Naive thymus-derived CD4-positive, alpha-beta T cell (primary cell): ENCODE data around the gene POLR2M. TPM values are rescaled to one million over a fixed set of nuclear protein-coding genes. Genes with fewer than 3 reads are reported as not detected.

Experiments
- ATAC-seq: fragments of 150-1000 bp; cut with Tn5 transposase; 2 replicates; pipeline ENCODE4 v1.10.0; 2021; ENCODE audit warnings: mild to moderate bottlenecking, moderate library complexity
- CTCF ChIA-PET: fragments of 350-600 bp; sonication (Branson Sonifier 250); formaldehyde crosslinking; loops from one replicate; lab custom pipeline; 2021; ENCODE audit warnings: antibody characterized with exemption; lab: Charles Lee
- POLR2A ChIA-PET: fragments of 350-600 bp; sonication (Branson Sonifier 250); formaldehyde crosslinking; loops from one replicate; lab custom pipeline; 2021; ENCODE audit warnings: antibody characterized with exemption, inconsistent platforms; lab: Charles Lee
- DNase-seq, 9 donors: peaks; one replicate each; pipeline versions ENCODE4 v3.0.0 to v3.0.0-alpha.2; 2020 to 2022; ENCODE audit warnings: mixed read lengths in 1 of 9
- H3K27ac ChIP-seq: one replicate; pipeline ENCODE4 v1.7.0; 2013; ENCODE audit warnings: mild to moderate bottlenecking, low read depth, low read length, moderate library complexity
- H3K27me3 ChIP-seq, 2 donors: one replicate each; pipeline ENCODE4 v1.7.0; 2013; ENCODE audit warnings: low read length in 2 of 2, mild to moderate bottlenecking in 2 of 2, moderate library complexity in 2 of 2; ENCODE audit not compliant: control insufficient read depth in 2 of 2, insufficient read depth in 2 of 2
- H3K36me3 ChIP-seq, 3 experiments: 1 replicate in 2 of 3; 2 replicates in 1 of 3; pipeline ENCODE4 v1.7.0; 2013; ENCODE audit warnings: low read length in 3 of 3, mild to moderate bottlenecking in 3 of 3, moderate library complexity in 1 of 3; ENCODE audit not compliant: insufficient read depth in 3 of 3, control insufficient read depth in 2 of 3
- H3K4me1 ChIP-seq, 2 donors: one replicate each; pipeline ENCODE4 v1.7.0; 2013; ENCODE audit warnings: low read length in 2 of 2, mild to moderate bottlenecking in 2 of 2, moderate library complexity in 1 of 2; ENCODE audit not compliant: control insufficient read depth in 2 of 2, insufficient read depth in 2 of 2
- H3K4me3 ChIP-seq: 2 replicates; pipeline ENCODE4 v1.7.0; 2013; ENCODE audit warnings: mild to moderate bottlenecking, low read length
- H3K9me3 ChIP-seq, 3 experiments: 1 replicate in 2 of 3; 2 replicates in 1 of 3; pipeline ENCODE4 v1.7.0; 2013; ENCODE audit warnings: low read length in 3 of 3; ENCODE audit not compliant: control insufficient read depth in 2 of 3
- H3K27ac Mint-ChIP-seq, 9 donors: one replicate each; pipeline ENCODE4 v1.8.0; 2020 to 2022; ENCODE audit warnings: mixed read lengths in 9 of 9, mild to moderate bottlenecking in 8 of 9, moderate library complexity in 5 of 9, inconsistent platforms in 2 of 9
- H3K27me3 Mint-ChIP-seq, 5 donors: one replicate each; pipeline ENCODE4 v1.8.0; 2021 to 2022; ENCODE audit warnings: mixed read lengths in 5 of 5, mild to moderate bottlenecking in 1 of 5
- H3K36me3 Mint-ChIP-seq, 5 donors: one replicate each; pipeline ENCODE4 v1.8.0; 2020 to 2022; ENCODE audit warnings: mixed read lengths in 5 of 5, mild to moderate bottlenecking in 3 of 5, inconsistent platforms in 1 of 5
- H3K4me1 Mint-ChIP-seq, 7 donors: one replicate each; pipeline ENCODE4 v1.8.0; 2020 to 2022; ENCODE audit warnings: mixed read lengths in 7 of 7, mild to moderate bottlenecking in 3 of 7, inconsistent platforms in 1 of 7
- H3K4me3 Mint-ChIP-seq, 10 donors: one replicate each; pipeline ENCODE4 v1.8.0; 2020 to 2022; ENCODE audit warnings: mild to moderate bottlenecking in 10 of 10, mixed read lengths in 10 of 10, moderate library complexity in 6 of 10, inconsistent platforms in 2 of 10
- H3K9me3 Mint-ChIP-seq, 11 donors: one replicate each; pipeline ENCODE4 v1.8.0; 2020 to 2022; ENCODE audit warnings: mixed read lengths in 11 of 11, mild to moderate bottlenecking in 4 of 11, inconsistent platforms in 1 of 11, moderate library complexity in 1 of 11
- intact Hi-C, 2 donors: fragments of 100-400 bp; cut with micrococcal nuclease; formaldehyde crosslinking; loops; one replicate each; pipeline ENCODE4 v1.15.1; 2023
- polyA plus RNA-seq, 2 donors: library from polyadenylated mRNA; unstranded; fragments of 300-500 nt; fragmentation: Illumina TruSeq; gene quantifications; one replicate each; pipeline ENCODE4 v1.2.3, GENCODE V29; 2021
- total RNA-seq, 6 experiments: library from RNA in 5 of 6; stranded (reverse) in 5 of 6; gene quantifications; 1 replicate in 5 of 6; 2 replicates in 1 of 6; pipeline ENCODE4 v1.2.3 and lab custom pipeline; 2021 to 2026

The POLR2M gene
- total and polyA plus RNA-seq, 7 experiments from 2014 or later, result 60.4 to 105 (median 74.9) TPM

DNA sequence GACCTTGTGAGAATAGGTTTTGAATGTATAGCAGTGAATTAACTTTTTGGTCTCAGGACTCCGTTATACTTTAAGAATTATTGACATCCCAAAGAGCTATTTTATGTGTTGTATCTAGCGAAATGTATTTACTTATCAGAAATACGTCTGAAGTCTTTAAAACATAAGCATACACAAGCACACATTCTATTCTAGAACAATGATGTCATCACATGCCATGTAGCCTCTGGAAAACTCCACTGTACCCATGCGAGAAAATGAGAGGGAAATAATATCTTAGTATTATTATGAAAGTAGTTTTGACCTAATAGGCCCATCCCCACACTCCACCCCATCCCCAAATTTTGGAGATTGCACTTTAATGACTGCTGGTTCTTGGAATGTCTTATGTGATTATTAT, 1.5 kb downstream of the POLR2M start:
- H3K27ac ChIP-seq, result peak overlapping the region; percentile 92
- peaks cover 7 to 40% (median 28%) of the 10 kb centered on the region in 3 experiments for H3K36me3 ChIP-seq
- no peaks in the 10 kb centered on the region for H3K27me3 ChIP-seq
- intact Hi-C loops, result loop anchor here (5.0 to 10.0 kb wide), 7 partner anchors 146 to 1716 kb away; partner anchors contain the start of genes ZNF280D (in 2 of the 2), NEDD4 (in 1 of the 2), RFX7 (in 1 of the 2) and SLTM (in 1 of the 2)
- peak overlapping the region in 8 of 9 donors; percentile 89 to 99 (median 97) for H3K27ac Mint-ChIP-seq
- no peak for DNase-seq
- peaks cover 17 to 35% of the 10 kb centered on the region in 2 donors for H3K4me1 ChIP-seq
- ATAC-seq, result no peak
- CTCF ChIA-PET, result interaction anchor here (1.8 to 2.9 kb wide), 3 partner anchors 25 to 153 kb away, joined by 7 to 10 read pairs (median 7); no protein-coding TSS in a partner anchor
- H3K36me3 Mint-ChIP-seq, result peaks cover 15 to 26% (median 20%) of the 10 kb centered on the region in 5 donors
- H3K9me3 Mint-ChIP-seq, result no peaks in the 10 kb centered on the region
- no peaks in the 10 kb centered on the region for H3K27me3 Mint-ChIP-seq
- H3K4me3 Mint-ChIP-seq, result peak overlapping the region; percentile 83 to 93 (median 89)
- POLR2A ChIA-PET, result interaction anchor here (0.6 to 3.2 kb wide), 3 partner anchors 69 to 121 kb away, joined by 3 to 24 read pairs (median 3); no protein-coding TSS in a partner anchor
- H3K9me3 ChIP-seq, result no peaks in the 10 kb centered on the region
- H3K4me3 ChIP-seq, result peak overlapping the region; percentile 88
- peaks cover 56 to 93% (median 89%) of the 10 kb centered on the region in 7 donors for H3K4me1 Mint-ChIP-seq

DNA sequence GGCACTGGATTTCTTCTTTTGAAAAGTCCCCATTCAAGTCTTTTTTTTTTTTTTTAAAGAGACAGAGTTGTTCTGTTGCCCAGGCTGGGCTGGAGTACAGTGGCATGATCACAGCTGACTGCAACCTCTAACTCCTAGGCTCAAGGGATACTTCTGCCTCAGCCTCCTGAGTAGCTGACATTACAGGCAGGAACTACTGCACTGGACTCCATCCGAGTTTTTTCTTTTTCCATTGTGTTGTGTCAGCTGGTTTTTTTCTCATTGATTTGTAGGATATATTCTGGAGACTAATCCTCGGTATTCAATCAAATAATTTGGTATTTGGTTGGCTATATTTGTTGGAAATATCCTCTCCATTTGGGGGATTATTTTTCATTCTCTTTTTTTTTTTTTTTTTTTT, 11.8 kb downstream of the POLR2M start:
- H3K36me3 Mint-ChIP-seq, result peaks cover 11 to 63% (median 36%) of the 10 kb centered on the region in 5 donors
- Histone ChIP-seq H3K36me3 (peaks cover 0 to 22% (median 0%) of the 10 kb centered on the region in 3 experiments), H3K4me1 (no peaks in the 10 kb centered on the region), H3K27ac (no peak overlapping the region), H3K9me3 (no peaks in the 10 kb centered on the region), H3K27me3 (no peaks in the 10 kb centered on the region), H3K4me3 (no peak overlapping the region)
- ChIA-PET CTCF (interaction anchor here (1.0 kb wide), 1 partner anchor 15 kb away, joined by 3 read pairs; no protein-coding TSS in a partner anchor), POLR2A (no interaction called here)
- no peaks in the 10 kb centered on the region for H3K27me3 Mint-ChIP-seq
- peaks cover 5 to 21% (median 12%) of the 10 kb centered on the region in 7 donors for H3K4me1 Mint-ChIP-seq
- ATAC-seq (no peak), DNase-seq (no peak)
- intact Hi-C loops, result no loop called here
- H3K9me3 Mint-ChIP-seq, result peaks cover 0 to 4% (median 0%) of the 10 kb centered on the region in 11 donors
- no peak overlapping the region for H3K27ac Mint-ChIP-seq
- H3K4me3 Mint-ChIP-seq, result no peak overlapping the region

DNA sequence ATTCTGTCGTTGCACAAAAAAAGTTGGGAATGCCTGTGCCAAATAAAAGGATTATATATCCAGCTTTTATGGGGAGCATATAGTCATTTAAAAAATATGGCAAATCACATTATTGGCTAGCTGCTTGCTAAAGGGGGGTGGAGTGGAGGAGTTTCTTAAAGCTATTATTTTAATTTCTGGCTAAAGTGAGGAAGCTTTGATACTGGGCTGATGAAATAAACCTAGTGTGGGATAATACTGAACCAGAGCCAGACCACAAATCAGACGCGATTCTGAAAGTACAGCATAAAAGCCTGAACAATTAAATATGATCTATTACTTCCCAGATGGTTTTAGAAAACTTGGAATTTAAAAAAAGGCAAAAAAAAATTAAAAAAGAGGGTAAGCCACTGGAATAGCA, 14.4 kb downstream of the POLR2M start:
- H3K4me1 Mint-ChIP-seq, result peaks cover 0 to 7% (median 3%) of the 10 kb centered on the region in 7 donors
- H3K9me3 Mint-ChIP-seq, result peaks cover 0 to 10% (median 0%) of the 10 kb centered on the region in 11 donors
- ChIA-PET CTCF (interaction anchor here (1.7 kb wide), 1 partner anchor 11 kb away, joined by 9 read pairs; no protein-coding TSS in a partner anchor), POLR2A (interaction anchor here (0.9 to 1.5 kb wide), 2 partner anchors 8 to 14 kb away, joined by 3 read pairs; no protein-coding TSS in a partner anchor)
- H3K27ac ChIP-seq, result no peak overlapping the region
- intact Hi-C loops, result no loop called here
- H3K27me3 ChIP-seq, result no peaks in the 10 kb centered on the region
- no peak overlapping the region for H3K4me3 ChIP-seq
- no peak overlapping the region for H3K27ac Mint-ChIP-seq
- ATAC-seq, result no peak
- peaks cover 0 to 11% (median 0%) of the 10 kb centered on the region in 3 experiments for H3K36me3 ChIP-seq
- no peaks in the 10 kb centered on the region for H3K4me1 ChIP-seq
- no peaks in the 10 kb centered on the region for H3K9me3 ChIP-seq
- DNase-seq, result no peak
- H3K36me3 Mint-ChIP-seq, result peaks cover 13 to 62% (median 40%) of the 10 kb centered on the region in 5 donors
- H3K27me3 Mint-ChIP-seq, result no peaks in the 10 kb centered on the region
- H3K4me3 Mint-ChIP-seq, result no peak overlapping the region

DNA sequence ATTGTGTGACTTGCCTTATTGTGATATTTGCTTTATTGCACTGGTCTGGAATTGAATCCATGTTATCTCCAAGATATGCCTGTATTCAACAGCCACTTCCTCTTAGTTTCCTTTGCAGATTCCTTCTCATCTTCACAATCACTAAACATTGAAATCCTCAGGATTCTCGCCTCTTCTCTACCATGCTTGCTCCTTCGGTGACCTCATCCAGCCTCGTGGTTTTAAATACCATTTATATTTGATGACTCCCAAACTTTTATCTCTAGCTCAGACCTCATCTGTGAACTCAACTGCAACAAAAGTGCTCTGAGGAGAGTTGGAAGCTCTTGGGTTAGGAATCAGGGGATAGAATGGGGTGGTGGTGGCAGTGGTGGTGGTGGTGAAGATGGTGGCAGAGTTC, 19.9 kb downstream of the POLR2M start:
- POLR2A ChIA-PET, result no interaction called here

DNA sequence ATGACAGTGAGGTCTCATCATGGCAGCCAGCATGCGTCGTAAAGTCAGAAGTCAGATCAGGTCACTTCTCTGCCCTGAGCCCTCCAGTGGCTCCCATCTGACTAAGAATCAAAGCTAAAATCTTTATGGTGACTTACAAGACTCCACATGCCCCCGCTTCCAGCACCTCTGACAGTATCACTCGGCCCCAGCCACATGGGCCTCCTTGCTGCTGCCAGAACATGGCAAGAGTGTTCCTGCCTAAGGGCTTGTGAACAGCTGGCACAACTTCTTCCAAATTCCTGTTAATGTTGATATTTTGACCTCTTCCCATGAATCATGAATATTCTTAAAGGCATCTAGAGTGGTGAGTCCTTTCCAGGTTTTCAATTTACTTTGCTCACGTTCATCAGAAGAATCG, 20.5 kb downstream of the POLR2M start:
- H3K9me3 ChIP-seq, result no peaks in the 10 kb centered on the region
- intact Hi-C loops, result no loop called here
- Mint-ChIP-seq H3K27me3 (no peaks in the 10 kb centered on the region), H3K9me3 (peaks cover 0 to 12% (median 0%) of the 10 kb centered on the region in 11 donors), H3K36me3 (peaks cover 4 to 37% (median 26%) of the 10 kb centered on the region in 5 donors), H3K4me1 (no peaks in the 10 kb centered on the region), H3K4me3 (no peak overlapping the region), H3K27ac (no peak overlapping the region)
- H3K36me3 ChIP-seq, result no peaks in the 10 kb centered on the region
- CTCF ChIA-PET, result no interaction called here
- no peaks in the 10 kb centered on the region for H3K27me3 ChIP-seq
- H3K4me3 ChIP-seq, result no peak overlapping the region
- DNase-seq, result no peak
- no peaks in the 10 kb centered on the region for H3K4me1 ChIP-seq
- no peak overlapping the region for H3K27ac ChIP-seq
- no peak for ATAC-seq
- POLR2A ChIA-PET, result no interaction called here

More for the DNA sequence above, 19.9 kb downstream of the POLR2M start:
- no peak overlapping the region for H3K4me3 Mint-ChIP-seq
- H3K4me3 ChIP-seq, result no peak overlapping the region
- CTCF ChIA-PET, result no interaction called here
- no peak overlapping the region for H3K27ac Mint-ChIP-seq
- no peak for DNase-seq
- no peak overlapping the region for H3K27ac ChIP-seq
- intact Hi-C loops, result no loop called here
- no peaks in the 10 kb centered on the region for H3K36me3 ChIP-seq
- peaks cover 4 to 37% (median 26%) of the 10 kb centered on the region in 5 donors for H3K36me3 Mint-ChIP-seq
- H3K4me1 Mint-ChIP-seq, result no peaks in the 10 kb centered on the region
- H3K27me3 Mint-ChIP-seq, result no peaks in the 10 kb centered on the region
- no peaks in the 10 kb centered on the region for H3K27me3 ChIP-seq
- no peaks in the 10 kb centered on the region for H3K4me1 ChIP-seq
- H3K9me3 Mint-ChIP-seq, result peaks cover 0 to 10% (median 0%) of the 10 kb centered on the region in 11 donors
- no peak for ATAC-seq
- no peaks in the 10 kb centered on the region for H3K9me3 ChIP-seq

DNA sequence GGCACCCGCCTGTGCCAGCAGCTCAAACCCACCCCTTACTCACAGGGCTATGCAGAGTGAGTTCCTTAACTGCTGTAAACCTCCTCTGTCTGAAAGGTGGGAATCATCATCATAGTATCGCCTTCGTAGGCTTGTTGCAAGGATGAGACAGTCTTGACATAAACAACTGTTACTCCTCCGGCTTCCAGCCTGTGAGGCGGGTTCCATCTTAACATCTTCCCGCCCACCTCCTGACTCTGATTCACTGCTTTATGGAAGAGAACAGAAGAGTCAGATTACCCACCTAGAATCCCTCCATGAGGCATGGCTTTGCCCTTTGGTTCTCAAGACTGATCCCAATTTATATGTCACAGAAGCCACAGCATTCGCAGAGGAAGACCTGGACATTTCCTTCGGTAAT, 21.9 kb downstream of the POLR2M start:
- peaks cover 4 to 28% (median 17%) of the 10 kb centered on the region in 5 donors for H3K36me3 Mint-ChIP-seq
- intact Hi-C loops, result no loop called here
- H3K27ac Mint-ChIP-seq, result no peak overlapping the region
- no peak for ATAC-seq
- H3K9me3 Mint-ChIP-seq, result peaks cover 0 to 11% (median 0%) of the 10 kb centered on the region in 11 donors
- no peaks in the 10 kb centered on the region for H3K27me3 Mint-ChIP-seq
- H3K27me3 ChIP-seq, result no peaks in the 10 kb centered on the region
- no peak overlapping the region for H3K4me3 ChIP-seq
- no peaks in the 10 kb centered on the region for H3K36me3 ChIP-seq
- ChIA-PET POLR2A (no interaction called here), CTCF (interaction anchor here (0.5 kb wide), 1 partner anchor 54 kb away, joined by 3 read pairs; no protein-coding TSS in a partner anchor)
- no peaks in the 10 kb centered on the region for H3K9me3 ChIP-seq
- H3K4me1 Mint-ChIP-seq, result peaks cover 0 to 9% (median 5%) of the 10 kb centered on the region in 7 donors
- H3K4me3 Mint-ChIP-seq, result no peak overlapping the region
- no peaks in the 10 kb centered on the region for H3K4me1 ChIP-seq
- no peak overlapping the region for H3K27ac ChIP-seq
- DNase-seq, result no peak
